Osteocyte (in vitro differentiated cells): ENCODE measurements around the gene TRIO. TPM values are rescaled to one million over a fixed set of nuclear protein-coding genes. Genes with fewer than 3 reads are reported as not detected.

Source experiments
- DNase-seq: peaks from one replicate; pipeline ENCODE4 v3.0.0; 2021; ENCODE audit warnings: mixed read lengths; ENCODE audit not compliant: unreplicated experiment; ENCODE audit errors: extremely low spot score
- H3K27ac Mint-ChIP-seq: one replicate; pipeline ENCODE4 v1.8.0; 2021; ENCODE audit warnings: mild to moderate bottlenecking, mixed read lengths; ENCODE audit not compliant: unreplicated experiment
- H3K27me3 Mint-ChIP-seq: one replicate; pipeline ENCODE4 v1.8.0; 2021; ENCODE audit warnings: mixed read lengths; ENCODE audit not compliant: unreplicated experiment
- H3K36me3 Mint-ChIP-seq: one replicate; pipeline ENCODE4 v1.8.0; 2021; ENCODE audit warnings: mixed read lengths; ENCODE audit not compliant: unreplicated experiment
- H3K4me1 Mint-ChIP-seq: one replicate; pipeline ENCODE4 v1.8.0; 2021; ENCODE audit warnings: mixed read lengths; ENCODE audit not compliant: unreplicated experiment
- H3K4me3 Mint-ChIP-seq: one replicate; pipeline ENCODE4 v1.8.0; 2021; ENCODE audit warnings: mild to moderate bottlenecking, moderate library complexity, mixed read lengths; ENCODE audit not compliant: unreplicated experiment
- H3K9me3 Mint-ChIP-seq: one replicate; pipeline ENCODE4 v1.8.0; 2021; ENCODE audit warnings: mixed read lengths; ENCODE audit not compliant: unreplicated experiment
- total RNA-seq: library from RNA; stranded (reverse); gene quantifications from 2 replicates; pipeline ENCODE4 v1.2.1, GENCODE V29; 2021
- TF ChIP-seq, protein P1 (sequence below): fragments of 200-600 bp; sonication (generic); IDR thresholded peaks from 2 replicates; pipeline ENCODE4 v1.5.0; 2021; ENCODE audit warnings: antibody characterized with exemption, mild to moderate bottlenecking, moderate library complexity

TRIO gene
- total RNA-seq, 1 donor from 2014 or later, result 336 TPM

DNA sequence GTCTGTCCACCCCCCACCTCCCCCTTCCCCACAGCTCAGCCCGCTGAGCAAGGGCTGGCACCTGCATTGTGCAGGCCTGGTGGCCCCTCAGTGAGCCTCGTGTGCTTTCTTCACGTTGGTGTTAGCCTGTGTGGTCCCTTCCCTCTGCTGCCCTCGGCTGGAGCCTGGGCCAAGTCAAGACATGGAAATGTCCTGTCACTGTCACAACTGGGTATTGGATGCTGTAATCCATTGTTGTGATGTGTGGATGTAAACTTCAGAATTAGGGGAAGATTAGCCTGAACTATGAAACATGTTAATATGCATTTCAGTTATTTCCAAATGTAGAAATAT, 103.9 kb downstream of the TRIO start:
- H3K4me1 Mint-ChIP-seq, result peaks cover 77% of the 10 kb centered on the region
- TF ChIP-seq, protein P1, sequence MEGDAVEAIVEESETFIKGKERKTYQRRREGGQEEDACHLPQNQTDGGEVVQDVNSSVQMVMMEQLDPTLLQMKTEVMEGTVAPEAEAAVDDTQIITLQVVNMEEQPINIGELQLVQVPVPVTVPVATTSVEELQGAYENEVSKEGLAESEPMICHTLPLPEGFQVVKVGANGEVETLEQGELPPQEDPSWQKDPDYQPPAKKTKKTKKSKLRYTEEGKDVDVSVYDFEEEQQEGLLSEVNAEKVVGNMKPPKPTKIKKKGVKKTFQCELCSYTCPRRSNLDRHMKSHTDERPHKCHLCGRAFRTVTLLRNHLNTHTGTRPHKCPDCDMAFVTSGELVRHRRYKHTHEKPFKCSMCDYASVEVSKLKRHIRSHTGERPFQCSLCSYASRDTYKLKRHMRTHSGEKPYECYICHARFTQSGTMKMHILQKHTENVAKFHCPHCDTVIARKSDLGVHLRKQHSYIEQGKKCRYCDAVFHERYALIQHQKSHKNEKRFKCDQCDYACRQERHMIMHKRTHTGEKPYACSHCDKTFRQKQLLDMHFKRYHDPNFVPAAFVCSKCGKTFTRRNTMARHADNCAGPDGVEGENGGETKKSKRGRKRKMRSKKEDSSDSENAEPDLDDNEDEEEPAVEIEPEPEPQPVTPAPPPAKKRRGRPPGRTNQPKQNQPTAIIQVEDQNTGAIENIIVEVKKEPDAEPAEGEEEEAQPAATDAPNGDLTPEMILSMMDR, result no peak
- no peak overlapping the region for H3K4me3 Mint-ChIP-seq
- H3K27me3 Mint-ChIP-seq, result no peaks in the 10 kb centered on the region
- H3K9me3 Mint-ChIP-seq, result no peaks in the 10 kb centered on the region
- H3K36me3 Mint-ChIP-seq, result no peaks in the 10 kb centered on the region
- no peak overlapping the region for H3K27ac Mint-ChIP-seq
- DNase-seq, result no peak

DNA sequence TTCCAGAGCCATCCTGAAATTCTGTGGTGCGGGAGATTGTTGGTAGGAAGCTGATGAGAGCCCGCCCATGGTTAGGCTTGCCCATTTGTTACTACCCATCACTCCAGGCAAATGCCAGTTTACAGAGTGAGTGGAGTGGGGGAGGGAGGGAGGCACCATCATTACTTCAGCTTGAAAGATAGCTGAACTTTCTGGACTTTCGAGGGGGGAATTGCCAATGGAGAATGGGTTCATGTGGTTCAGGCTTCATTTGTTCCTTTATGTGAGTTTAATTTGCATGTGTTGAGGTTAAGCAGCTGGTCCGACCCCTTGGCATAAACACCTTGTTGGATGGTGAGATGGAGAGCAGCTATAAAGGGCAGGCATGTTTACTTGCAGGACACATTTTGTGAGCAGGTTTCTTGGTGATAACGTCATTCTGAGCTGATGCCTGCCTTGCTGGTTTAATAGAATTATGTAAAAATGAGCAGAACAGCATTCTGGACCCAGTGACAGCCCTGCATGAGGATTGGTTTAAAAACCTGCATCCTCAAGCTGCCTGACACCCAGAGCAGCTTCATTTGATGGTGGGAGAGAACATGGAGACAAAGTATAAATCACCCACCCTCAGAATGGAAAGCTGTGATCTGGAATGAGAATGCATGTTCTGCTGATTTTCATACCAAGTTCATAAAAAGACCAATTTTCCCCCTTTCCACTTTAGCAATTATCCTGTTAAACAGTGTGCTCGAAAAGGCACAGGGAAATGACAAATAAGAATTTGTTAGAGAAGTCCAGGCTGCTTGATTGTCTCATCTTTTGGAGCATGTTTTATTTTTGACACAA, 106.3 kb downstream of the TRIO start:
- Mint-ChIP-seq H3K9me3 (no peaks in the 10 kb centered on the region), H3K4me3 (no peak overlapping the region), H3K4me1 (peaks cover 71% of the 10 kb centered on the region), H3K27ac (peak overlapping the region; percentile 79), H3K36me3 (no peaks in the 10 kb centered on the region), H3K27me3 (no peaks in the 10 kb centered on the region)
- DNase-seq, result no peak
- TF ChIP-seq, protein P1, result no peak

DNA sequence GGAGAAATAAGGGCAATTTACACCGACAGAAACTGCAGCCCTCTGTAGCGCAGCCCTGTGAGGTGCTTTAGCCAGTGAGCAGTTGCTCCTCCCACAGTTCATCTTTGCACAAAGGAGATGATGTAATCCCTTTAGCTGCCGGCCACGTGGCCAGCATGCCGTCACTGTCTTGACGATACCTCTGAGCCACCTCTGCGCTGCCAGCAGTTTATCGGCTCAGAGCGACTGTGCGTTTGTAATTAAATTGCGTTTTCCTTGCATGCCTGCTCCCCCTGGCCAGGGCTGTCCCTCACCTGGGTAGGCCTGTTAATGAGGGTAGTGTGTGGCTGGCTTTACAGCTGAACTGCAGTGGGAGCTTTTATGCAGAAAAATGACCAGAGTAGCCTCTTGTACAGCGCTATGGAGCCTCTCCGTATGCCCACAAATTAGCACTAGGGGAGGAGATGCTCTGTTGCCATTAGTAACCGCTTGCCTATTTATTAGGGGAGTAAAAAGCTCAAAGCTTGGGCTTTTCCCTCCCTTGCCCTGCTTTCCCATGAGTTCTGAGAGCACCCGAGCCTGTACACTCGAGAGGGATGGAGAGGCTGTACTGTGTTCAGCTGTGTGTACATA, 107.0 kb downstream of the TRIO start:
- Mint-ChIP-seq H3K4me1 (peaks cover 71% of the 10 kb centered on the region), H3K4me3 (no peak overlapping the region), H3K27me3 (no peaks in the 10 kb centered on the region), H3K9me3 (no peaks in the 10 kb centered on the region), H3K27ac (peak overlapping the region; percentile 79), H3K36me3 (no peaks in the 10 kb centered on the region)
- TF ChIP-seq, protein P1, result no peak
- no peak for DNase-seq

DNA sequence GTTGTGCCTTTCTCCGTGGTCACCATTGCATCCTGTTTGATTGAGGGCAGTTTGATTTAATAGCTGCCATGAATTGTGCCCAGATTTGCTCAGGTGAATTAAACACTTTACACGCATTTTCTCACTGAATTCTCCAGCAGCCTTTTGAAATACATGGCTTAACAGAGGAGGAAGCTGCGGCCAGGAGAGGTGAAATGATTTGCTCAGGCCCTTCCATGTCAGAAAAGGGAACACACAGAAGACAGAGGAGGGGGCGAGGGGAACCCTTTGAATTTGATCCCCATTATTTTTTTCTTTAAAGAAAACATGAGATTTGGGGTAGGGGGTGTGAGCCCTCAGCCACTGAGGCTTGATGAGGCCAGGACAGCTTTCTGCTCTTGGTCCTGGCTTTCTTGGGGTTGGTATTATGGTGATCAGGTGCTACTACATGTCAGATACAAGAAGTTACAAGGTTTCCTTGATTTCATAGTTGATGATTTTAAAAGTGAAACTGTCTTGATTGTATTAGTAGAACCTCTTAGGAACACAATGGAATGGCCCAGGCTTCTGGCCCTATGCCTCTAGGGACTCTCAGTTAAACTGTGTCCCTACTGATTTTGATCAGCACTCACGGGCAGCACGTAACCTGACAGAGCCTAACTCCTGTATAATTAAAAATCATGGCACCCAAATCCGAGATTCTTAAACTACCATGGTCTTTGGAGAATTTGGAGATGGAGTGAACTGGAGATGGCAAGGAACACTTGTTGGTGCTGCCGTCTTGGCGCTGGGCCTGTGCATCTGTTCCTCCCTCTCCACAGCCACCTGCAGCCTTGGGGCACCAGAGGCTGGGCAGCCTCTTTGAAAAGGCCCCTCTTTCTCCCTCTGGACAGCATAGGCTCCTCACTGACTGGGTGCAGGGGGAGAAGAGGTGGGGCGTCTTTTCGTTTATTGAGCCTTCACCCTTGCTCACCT, 107.9 kb downstream of the TRIO start:
- Mint-ChIP-seq H3K27ac (peak overlapping the region; percentile 79), H3K4me3 (no peak overlapping the region), H3K9me3 (peaks cover 3% of the 10 kb centered on the region), H3K27me3 (no peaks in the 10 kb centered on the region), H3K36me3 (peaks cover 3% of the 10 kb centered on the region), H3K4me1 (peaks cover 66% of the 10 kb centered on the region)
- DNase-seq, result no peak
- TF ChIP-seq, protein P1, result no peak
